Natural killer cell (primary cell): ENCODE measurements around the gene IFNLR1. TPM values are rescaled to one million over a fixed set of nuclear protein-coding genes. Genes with fewer than 3 reads are reported as not detected.

Experiments
- ATAC-seq, 3 donors: fragments of 150-1000 bp in 2 of 3; fragments of 200-7000 bp in 1 of 3; cut with Tn5 transposase; 1 replicate in 1 of 3; 2 replicates in 2 of 3; pipeline ENCODE4 v1.10.0; 2021; ENCODE audit warnings: mild to moderate bottlenecking in 2 of 3, moderate library complexity in 2 of 3
- DNase-seq, 2 donors: peaks; one replicate each; pipeline versions ENCODE4 v3.0.0 to v3.0.0-alpha.2; 2013 to 2021; ENCODE audit warnings: mixed read lengths in 1 of 2
- H3K27ac ChIP-seq: one replicate; pipeline ENCODE4 v1.5.1; 2013; ENCODE audit warnings: mild to moderate bottlenecking, low read length
- H3K27me3 ChIP-seq: one replicate; pipeline ENCODE4 v1.6.1; 2013; ENCODE audit warnings: low read length; ENCODE audit not compliant: control insufficient read depth, insufficient read depth
- H3K36me3 ChIP-seq: one replicate; pipeline ENCODE4 v1.6.1; 2013; ENCODE audit warnings: low read length; ENCODE audit not compliant: control insufficient read depth, insufficient read depth
- H3K4me1 ChIP-seq: one replicate; pipeline ENCODE4 v1.6.1; 2013; ENCODE audit warnings: low read length; ENCODE audit not compliant: control insufficient read depth, insufficient read depth
- H3K4me3 ChIP-seq: one replicate; pipeline ENCODE4 v1.5.1; 2013; ENCODE audit warnings: low read length
- H3K9me3 ChIP-seq: one replicate; pipeline ENCODE4 v1.6.1; 2013; ENCODE audit warnings: low read length; ENCODE audit not compliant: control insufficient read depth, insufficient read depth
- H3K27ac Mint-ChIP-seq, 2 donors: one replicate each; pipeline ENCODE4 v1.8.0; 2022; ENCODE audit warnings: mild to moderate bottlenecking in 2 of 2, mixed read lengths in 2 of 2, moderate library complexity in 1 of 2
- H3K27me3 Mint-ChIP-seq, 2 donors: one replicate each; pipeline ENCODE4 v1.8.0; 2022; ENCODE audit warnings: low read depth in 2 of 2, mixed read lengths in 2 of 2
- H3K36me3 Mint-ChIP-seq: one replicate; pipeline ENCODE4 v1.8.0; 2022; ENCODE audit warnings: mixed read lengths
- H3K4me1 Mint-ChIP-seq, 2 donors: one replicate each; pipeline ENCODE4 v1.8.0; 2022; ENCODE audit warnings: mixed read lengths in 2 of 2
- H3K4me3 Mint-ChIP-seq: one replicate; pipeline ENCODE4 v1.8.0; 2022; ENCODE audit warnings: mild to moderate bottlenecking, moderate library complexity, mixed read lengths
- H3K9me3 Mint-ChIP-seq, 2 donors: one replicate each; pipeline ENCODE4 v1.8.0; 2022; ENCODE audit warnings: mixed read lengths in 2 of 2
- WGBS: methylation state at CpG from one replicate; pipeline ENCODE4 v1.1.7; 2013; ENCODE audit warnings: missing lambda C conversion rate; ENCODE audit not compliant: insufficient coverage; 5-methylcytosine and 5-hydroxymethylcytosine counted together
- intact Hi-C: fragments of 100-400 bp; cut with micrococcal nuclease; formaldehyde crosslinking; loops from one replicate; pipeline ENCODE4 v1.14.2; 2022
- total RNA-seq, 4 donors: library from RNA; stranded (reverse); fragments of 120-200 nt in 1 of 4; gene quantifications; one replicate each; pipeline versions ENCODE4 v1.2.3 to v1.2.4, GENCODE V29; 2013 to 2022
- TF ChIP-seq, protein P1 (sequence below): fragments of 200-600 bp; IDR thresholded peaks from one replicate; pipeline ENCODE4 v1.8.0; 2022; ENCODE audit warnings: antibody characterized with exemption

Gene IFNLR1
- total RNA-seq, 3 donors from 2014 or later (not counting 1 experiment from before 2014, with no cell fraction given), result 0.07 to 2.5 (median 0.19) TPM

DNA sequence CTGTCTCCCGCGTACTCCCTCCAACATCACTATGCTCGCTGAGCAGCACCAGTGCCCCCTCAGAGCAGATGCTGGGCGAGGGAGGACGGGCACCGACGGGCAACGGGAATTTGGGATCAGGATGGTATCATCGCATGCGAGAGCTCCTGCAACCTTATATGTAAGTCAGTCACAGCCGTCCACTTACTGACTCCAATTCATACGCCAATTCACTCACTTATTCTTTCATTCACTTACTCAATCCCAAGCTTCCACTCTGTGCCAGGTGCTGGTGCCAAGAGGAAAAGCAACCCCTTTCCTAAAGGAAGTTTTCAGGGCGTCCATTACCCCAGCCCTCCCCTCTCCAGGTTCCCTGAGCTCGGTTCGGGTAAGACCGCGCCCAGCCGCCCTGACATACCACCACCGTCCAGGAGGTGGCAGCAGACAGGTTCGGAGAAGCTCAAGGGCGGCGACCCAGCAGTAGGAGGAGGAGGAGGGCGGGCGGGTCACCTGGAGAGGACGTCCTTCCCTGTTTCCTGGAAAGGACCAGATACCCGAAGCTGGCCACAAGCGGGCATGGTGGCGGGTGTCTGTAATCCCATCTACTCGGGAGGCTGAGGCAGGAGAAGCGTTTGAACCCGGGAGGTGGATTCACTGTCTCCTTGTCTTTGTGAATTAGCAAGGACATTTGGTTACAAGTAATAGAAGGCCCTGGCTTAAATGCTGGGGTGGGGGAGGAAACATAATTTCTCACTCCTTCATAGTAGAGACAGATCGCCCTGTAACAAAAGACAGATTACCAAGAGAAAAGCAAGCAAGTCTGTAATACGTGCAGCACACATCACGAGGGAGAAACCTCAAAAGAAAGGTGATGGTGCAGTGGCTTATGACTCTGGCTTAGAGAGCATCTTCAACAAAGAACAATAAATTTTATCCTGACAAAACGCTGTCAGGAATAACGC is 36.6 kb downstream of the IFNLR1 start:
- H3K27me3 Mint-ChIP-seq, result peaks cover 24 to 38% of the 10 kb centered on the region in 2 donors
- Histone ChIP-seq H3K27me3 (peaks cover 7% of the 10 kb centered on the region), H3K9me3 (no peaks in the 10 kb centered on the region), H3K4me1 (peaks cover 9% of the 10 kb centered on the region), H3K4me3 (no peak overlapping the region), H3K36me3 (no peaks in the 10 kb centered on the region), H3K27ac (no peak overlapping the region)
- H3K9me3 Mint-ChIP-seq, result no peaks in the 10 kb centered on the region
- TF ChIP-seq, protein P1, sequence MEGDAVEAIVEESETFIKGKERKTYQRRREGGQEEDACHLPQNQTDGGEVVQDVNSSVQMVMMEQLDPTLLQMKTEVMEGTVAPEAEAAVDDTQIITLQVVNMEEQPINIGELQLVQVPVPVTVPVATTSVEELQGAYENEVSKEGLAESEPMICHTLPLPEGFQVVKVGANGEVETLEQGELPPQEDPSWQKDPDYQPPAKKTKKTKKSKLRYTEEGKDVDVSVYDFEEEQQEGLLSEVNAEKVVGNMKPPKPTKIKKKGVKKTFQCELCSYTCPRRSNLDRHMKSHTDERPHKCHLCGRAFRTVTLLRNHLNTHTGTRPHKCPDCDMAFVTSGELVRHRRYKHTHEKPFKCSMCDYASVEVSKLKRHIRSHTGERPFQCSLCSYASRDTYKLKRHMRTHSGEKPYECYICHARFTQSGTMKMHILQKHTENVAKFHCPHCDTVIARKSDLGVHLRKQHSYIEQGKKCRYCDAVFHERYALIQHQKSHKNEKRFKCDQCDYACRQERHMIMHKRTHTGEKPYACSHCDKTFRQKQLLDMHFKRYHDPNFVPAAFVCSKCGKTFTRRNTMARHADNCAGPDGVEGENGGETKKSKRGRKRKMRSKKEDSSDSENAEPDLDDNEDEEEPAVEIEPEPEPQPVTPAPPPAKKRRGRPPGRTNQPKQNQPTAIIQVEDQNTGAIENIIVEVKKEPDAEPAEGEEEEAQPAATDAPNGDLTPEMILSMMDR, result peak; percentile 85
- DNase-seq, result peak; percentile 78 to 90
- H3K36me3 Mint-ChIP-seq, result no peaks in the 10 kb centered on the region
- 14% methylated on average over 34 of the region's 36 CpGs for WGBS
- no peak overlapping the region for H3K27ac Mint-ChIP-seq
- peaks cover 8 to 9% of the 10 kb centered on the region in 2 donors for H3K4me1 Mint-ChIP-seq
- intact Hi-C loops, result loop anchor here (1.0 kb wide), 1 partner anchor 241 kb away; no protein-coding TSS in a partner anchor
- no peak overlapping the region for H3K4me3 Mint-ChIP-seq
- ATAC-seq, result peak; percentile 91 to 99 (median 98)

DNA sequence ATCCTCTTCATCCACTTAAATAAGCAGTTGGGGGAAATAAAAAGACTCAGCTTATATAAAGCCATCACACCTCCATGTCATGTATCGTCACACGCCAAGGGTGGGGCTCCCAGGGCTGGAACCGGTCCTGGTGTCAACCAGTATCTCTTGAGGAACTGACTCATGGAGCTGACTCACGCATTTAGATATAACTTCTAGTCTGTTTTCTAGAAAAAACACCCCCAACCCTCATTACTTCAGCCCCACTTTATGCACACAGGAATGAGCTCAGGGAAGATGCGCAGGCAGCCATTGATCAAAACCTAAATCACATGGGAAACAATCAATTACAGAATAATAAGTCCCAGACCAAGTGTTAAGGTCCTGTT is 37.2 kb downstream of the IFNLR1 start:
- no peaks in the 10 kb centered on the region for H3K9me3 ChIP-seq
- H3K36me3 ChIP-seq, result no peaks in the 10 kb centered on the region
- no peak for ATAC-seq
- H3K4me3 ChIP-seq, result no peak overlapping the region
- DNase-seq, result peak in 1 of 2 donors; percentile 14
- WGBS, result 58% methylated on average over 5 of the region's 5 CpGs
- Mint-ChIP-seq H3K4me1 (peaks cover 8 to 9% of the 10 kb centered on the region in 2 donors), H3K27me3 (peaks cover 24 to 38% of the 10 kb centered on the region in 2 donors), H3K27ac (no peak overlapping the region), H3K36me3 (no peaks in the 10 kb centered on the region), H3K4me3 (no peak overlapping the region), H3K9me3 (no peaks in the 10 kb centered on the region)
- intact Hi-C loops, result loop anchor here (1.0 kb wide), 1 partner anchor 241 kb away; no protein-coding TSS in a partner anchor
- H3K4me1 ChIP-seq, result peaks cover 9% of the 10 kb centered on the region
- H3K27me3 ChIP-seq, result peaks cover 7% of the 10 kb centered on the region
- TF ChIP-seq, protein P1, result no peak
- H3K27ac ChIP-seq, result no peak overlapping the region

DNA sequence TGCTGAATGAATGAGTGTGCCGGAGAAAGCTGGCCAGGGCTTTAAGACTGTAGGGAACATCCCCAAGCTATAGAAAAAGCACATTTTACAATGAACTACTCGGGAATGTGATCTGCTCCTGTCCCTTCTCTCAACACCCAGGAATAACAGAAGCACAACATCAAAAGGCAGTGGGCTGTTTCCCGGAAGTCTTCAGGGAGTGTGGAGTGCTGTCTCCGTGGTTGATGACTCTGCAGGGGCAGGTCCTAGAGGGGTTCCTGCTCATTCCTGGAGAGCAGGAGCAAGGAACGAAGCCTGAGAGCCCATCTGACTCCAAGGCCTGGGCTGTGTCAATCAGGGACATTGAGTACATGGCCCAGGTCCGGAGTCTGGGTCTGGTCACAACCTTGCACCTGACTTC is 39.3 kb downstream of the IFNLR1 start:
- no peak for ATAC-seq
- TF ChIP-seq, protein P1, result no peak
- Histone ChIP-seq H3K27me3 (peaks cover 7% of the 10 kb centered on the region), H3K4me3 (no peak overlapping the region), H3K27ac (no peak overlapping the region), H3K9me3 (no peaks in the 10 kb centered on the region), H3K36me3 (no peaks in the 10 kb centered on the region), H3K4me1 (peaks cover 9% of the 10 kb centered on the region)
- Mint-ChIP-seq H3K4me3 (no peak overlapping the region), H3K27me3 (peaks cover 25 to 38% of the 10 kb centered on the region in 2 donors), H3K27ac (no peak overlapping the region), H3K36me3 (no peaks in the 10 kb centered on the region), H3K4me1 (peaks cover 8 to 9% of the 10 kb centered on the region in 2 donors), H3K9me3 (no peaks in the 10 kb centered on the region)
- DNase-seq, result no peak
- intact Hi-C loops, result no loop called here
- WGBS, result 67% methylated on average over 6 of the region's 6 CpGs
